ENCODE data around the gene TFPT. TPM values are rescaled to one million over a fixed set of nuclear protein-coding genes. Genes with fewer than 3 reads are reported as not detected.

TFPT gene
- total and polyA plus RNA-seq, 2 donors (not counting 3 experiments of a cell fraction or from before 2014, with no cell fraction given): 28.3 to 32.1 TPM

DNA sequence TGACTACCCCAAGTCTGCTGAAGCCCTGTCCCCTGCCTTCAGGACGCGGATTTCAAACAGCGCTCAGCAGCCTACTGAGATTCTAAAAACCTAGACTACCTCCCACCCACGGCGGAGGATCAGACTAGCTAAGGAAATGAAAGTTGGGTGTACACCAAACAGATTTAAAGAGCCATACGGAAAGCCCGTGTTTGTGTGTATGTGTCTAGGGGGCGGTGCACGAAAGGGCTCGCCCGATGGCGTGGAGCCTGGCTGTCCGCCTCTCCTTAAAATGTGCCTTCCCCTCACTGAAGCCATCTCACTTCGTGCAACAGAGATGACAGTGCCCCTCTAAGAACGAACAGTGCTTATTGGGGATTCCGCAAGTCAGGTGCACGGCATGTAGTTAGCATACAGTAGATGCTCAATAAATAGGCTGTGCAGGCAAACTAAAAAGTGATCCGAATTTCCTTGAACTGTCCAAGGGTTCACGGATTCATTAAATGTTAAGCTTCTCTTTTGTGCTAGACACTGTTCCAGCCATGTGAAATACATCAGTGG lies 43.4 kb upstream of the TFPT start:
- H3K4me2 ChIP-seq (ENCODE audit: insufficient read depth, low read length): peak overlapping the region; percentile 76
- H3K79me2 ChIP-seq (ENCODE audit: control insufficient read depth, insufficient read depth, low read length): peaks cover 4% of the 10 kb centered on the region
- H3K9ac ChIP-seq (replicated peaks; ENCODE audit: extremely low read depth, insufficient read depth, low read length): peak overlapping the region; percentile 68
- H2AFZ ChIP-seq (ENCODE audit: low read depth, low read length): peak overlapping the region; percentile 65
- ChIA-PET CTCF (interaction anchor here (0.7 to 1.8 kb wide), 8 partner anchors 14 to 1475 kb away, joined by 3 to 8 read pairs (median 4); partner anchors contain the start of genes CNOT3, LENG8, MBOAT7 and TMC4), POLR2A (interaction anchor here (0.5 to 1.6 kb wide), 3 partner anchors 8 to 30 kb away, joined by 3 to 4 read pairs (median 3); partner anchors contain the start of gene MBOAT7)
- TSS peak; percentile 53 for BruUV-seq (replicated peaks)
- FAIRE-seq (peak; percentile 40), DNase-seq (ENCODE audit: low read depth, low spot score) (no peak)
- peak overlapping the region; percentile 60 for H3K27ac ChIP-seq (ENCODE audit: insufficient read depth, low read depth, low read length)
- intact Hi-C loops (cut with micrococcal nuclease) (loop anchor here (1.0 to 2.0 kb wide), 4 partner anchors 10 to 44 kb away; partner anchors contain the start of genes CNOT3, PRPF31 and TFPT), dilution Hi-C loops (cut with MboI; ENCODE audit: extremely low pct_ligation_motif_present, low sequenced_read_pairs) (no loop called here)
- peaks cover 18% of the 10 kb centered on the region for H3K4me1 ChIP-seq (ENCODE audit: control insufficient read depth, extremely low read depth, insufficient read depth, low read length)
- H3K4me3 ChIP-seq (replicated peaks in 1 of 3; ENCODE audit: insufficient read depth in 1 of 3, low read depth in 1 of 3, low read length in 3 of 3): peak overlapping the region; percentile 40 to 80 (median 77)
- peaks cover 7 to 27% of the 10 kb centered on the region in 2 experiments for H3K36me3 ChIP-seq (ENCODE audit: control insufficient read depth in 2 of 2, extremely low read depth in 1 of 2, insufficient read depth in 2 of 2, low read length in 2 of 2)
- H3K27me3 ChIP-seq (ENCODE audit: control insufficient read depth in 2 of 2, insufficient read depth in 2 of 2, low read length in 2 of 2): peaks cover 0 to 5% of the 10 kb centered on the region in 2 experiments
- H4K20me1 ChIP-seq (replicated peaks; ENCODE audit: control insufficient read depth, extremely low read depth, insufficient read depth, low read length): no peaks in the 10 kb centered on the region
- H3K9me3 ChIP-seq (replicated peaks; ENCODE audit: control insufficient read depth, insufficient read depth, low read length): no peaks in the 10 kb centered on the region
- no peaks in the 10 kb centered on the region for H3K9me1 ChIP-seq (replicated peaks; ENCODE audit: control insufficient read depth, extremely low read depth, insufficient read depth, low read length)
- TF ChIP-seq GATA2 (IDR thresholded peaks at IDR 0.05; ENCODE audit: insufficient read depth, insufficient read length, low read depth, low read length) (no peak), POLR2AphosphoS5 (IDR thresholded peaks at IDR 0.05; ENCODE audit: insufficient read depth, low read depth, low read length) (no peak), POLR2A (IDR thresholded peaks at IDR 0.05; ENCODE audit: low read depth, low read length) (no peak), MYC (IDR thresholded peaks at IDR 0.05; ENCODE audit: low read depth, low read length) (no peak), JUN (IDR thresholded peaks at IDR 0.05; ENCODE audit: borderline replicate concordance, insufficient read depth, insufficient read length, low read depth) (no peak), EZH2 (IDR thresholded peaks at IDR 0.05; ENCODE audit: borderline replicate concordance, low read depth, low read length, severe bottlenecking) (no peak), FOS (IDR thresholded peaks at IDR 0.05; ENCODE audit: borderline replicate concordance, insufficient read depth, low read length) (no peak)
- TF ChIP-seq, protein P1, sequence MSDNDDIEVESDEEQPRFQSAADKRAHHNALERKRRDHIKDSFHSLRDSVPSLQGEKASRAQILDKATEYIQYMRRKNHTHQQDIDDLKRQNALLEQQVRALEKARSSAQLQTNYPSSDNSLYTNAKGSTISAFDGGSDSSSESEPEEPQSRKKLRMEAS (IDR thresholded peaks at IDR 0.05; ENCODE audit: insufficient read depth, insufficient read length): no peak
- TF ChIP-seq, protein P2, sequence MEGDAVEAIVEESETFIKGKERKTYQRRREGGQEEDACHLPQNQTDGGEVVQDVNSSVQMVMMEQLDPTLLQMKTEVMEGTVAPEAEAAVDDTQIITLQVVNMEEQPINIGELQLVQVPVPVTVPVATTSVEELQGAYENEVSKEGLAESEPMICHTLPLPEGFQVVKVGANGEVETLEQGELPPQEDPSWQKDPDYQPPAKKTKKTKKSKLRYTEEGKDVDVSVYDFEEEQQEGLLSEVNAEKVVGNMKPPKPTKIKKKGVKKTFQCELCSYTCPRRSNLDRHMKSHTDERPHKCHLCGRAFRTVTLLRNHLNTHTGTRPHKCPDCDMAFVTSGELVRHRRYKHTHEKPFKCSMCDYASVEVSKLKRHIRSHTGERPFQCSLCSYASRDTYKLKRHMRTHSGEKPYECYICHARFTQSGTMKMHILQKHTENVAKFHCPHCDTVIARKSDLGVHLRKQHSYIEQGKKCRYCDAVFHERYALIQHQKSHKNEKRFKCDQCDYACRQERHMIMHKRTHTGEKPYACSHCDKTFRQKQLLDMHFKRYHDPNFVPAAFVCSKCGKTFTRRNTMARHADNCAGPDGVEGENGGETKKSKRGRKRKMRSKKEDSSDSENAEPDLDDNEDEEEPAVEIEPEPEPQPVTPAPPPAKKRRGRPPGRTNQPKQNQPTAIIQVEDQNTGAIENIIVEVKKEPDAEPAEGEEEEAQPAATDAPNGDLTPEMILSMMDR (IDR thresholded peaks at IDR 0.05; ENCODE audit: extremely low read depth in 1 of 2, insufficient read depth in 1 of 2, low read depth in 1 of 2, low read length in 2 of 2): no peak

Measured in endothelial cell of umbilical vein (primary cell).